Loucy (cell line): ENCODE data around the gene PLPP6.

ENCODE experiments used
- EZH2phosphoT487 ChIP-seq: fragments of 200-600 bp; IDR thresholded peaks from 2 replicates; pipeline ENCODE4 v1.6.1; 2018; ENCODE audit warnings: antibody characterized with exemption, mild to moderate bottlenecking, moderate library complexity, borderline replicate concordance
- TF ChIP-seq, protein P1 (sequence below): fragments of 200-600 bp; sonication (generic); conservative IDR thresholded peaks from 2 replicates; pipeline ENCODE4 v1.5.1; 2014; ENCODE audit warnings: mild to moderate bottlenecking, antibody characterized with exemption, low read length

DNA sequence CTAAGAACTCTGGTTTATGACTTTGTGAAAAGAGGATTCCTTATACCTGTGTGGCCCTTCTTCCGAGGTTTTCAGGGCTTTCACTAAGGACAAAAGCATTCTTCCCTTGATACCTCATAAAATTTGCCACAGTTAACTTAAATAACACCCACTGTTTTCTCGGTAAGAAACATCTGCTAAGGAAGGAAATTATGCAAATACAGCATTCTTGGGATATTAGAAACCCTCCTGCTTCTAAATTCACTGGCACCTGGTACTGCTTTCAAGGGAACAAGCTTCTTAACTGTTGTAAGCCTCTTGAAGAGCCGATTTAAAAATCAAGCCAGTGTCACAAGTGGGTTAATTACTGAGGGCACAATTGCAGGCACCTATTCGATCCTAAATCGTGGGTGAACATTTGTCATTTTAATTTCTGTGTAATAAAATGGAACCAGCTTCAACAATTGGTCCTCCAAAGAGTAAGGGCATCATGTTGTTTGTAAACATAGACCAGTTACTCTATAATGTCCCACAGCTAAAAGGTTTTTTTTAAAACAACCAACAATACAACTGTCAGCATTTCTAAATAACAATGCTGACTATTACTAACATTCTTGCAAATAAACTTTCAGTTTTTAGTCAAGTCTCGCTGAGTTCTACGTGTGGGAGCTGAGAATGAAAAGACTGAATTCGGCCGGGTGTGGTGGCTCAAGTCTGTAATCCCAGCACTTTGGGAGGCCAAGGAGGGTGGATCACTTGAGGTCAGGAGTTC is 52.3 kb downstream of the PLPP6 start:
- TF ChIP-seq, protein P1, sequence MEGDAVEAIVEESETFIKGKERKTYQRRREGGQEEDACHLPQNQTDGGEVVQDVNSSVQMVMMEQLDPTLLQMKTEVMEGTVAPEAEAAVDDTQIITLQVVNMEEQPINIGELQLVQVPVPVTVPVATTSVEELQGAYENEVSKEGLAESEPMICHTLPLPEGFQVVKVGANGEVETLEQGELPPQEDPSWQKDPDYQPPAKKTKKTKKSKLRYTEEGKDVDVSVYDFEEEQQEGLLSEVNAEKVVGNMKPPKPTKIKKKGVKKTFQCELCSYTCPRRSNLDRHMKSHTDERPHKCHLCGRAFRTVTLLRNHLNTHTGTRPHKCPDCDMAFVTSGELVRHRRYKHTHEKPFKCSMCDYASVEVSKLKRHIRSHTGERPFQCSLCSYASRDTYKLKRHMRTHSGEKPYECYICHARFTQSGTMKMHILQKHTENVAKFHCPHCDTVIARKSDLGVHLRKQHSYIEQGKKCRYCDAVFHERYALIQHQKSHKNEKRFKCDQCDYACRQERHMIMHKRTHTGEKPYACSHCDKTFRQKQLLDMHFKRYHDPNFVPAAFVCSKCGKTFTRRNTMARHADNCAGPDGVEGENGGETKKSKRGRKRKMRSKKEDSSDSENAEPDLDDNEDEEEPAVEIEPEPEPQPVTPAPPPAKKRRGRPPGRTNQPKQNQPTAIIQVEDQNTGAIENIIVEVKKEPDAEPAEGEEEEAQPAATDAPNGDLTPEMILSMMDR, result no peak
- no peak for TF ChIP-seq EZH2phosphoT487
